Measurements from ENCODE around the gene MIGA2. TPM values are rescaled to one million over a fixed set of nuclear protein-coding genes. Genes with fewer than 3 reads are reported as not detected.

MIGA2 gene
- total RNA-seq, 2 donors from 2014 or later: 38.5 to 41.5 TPM

DNA sequence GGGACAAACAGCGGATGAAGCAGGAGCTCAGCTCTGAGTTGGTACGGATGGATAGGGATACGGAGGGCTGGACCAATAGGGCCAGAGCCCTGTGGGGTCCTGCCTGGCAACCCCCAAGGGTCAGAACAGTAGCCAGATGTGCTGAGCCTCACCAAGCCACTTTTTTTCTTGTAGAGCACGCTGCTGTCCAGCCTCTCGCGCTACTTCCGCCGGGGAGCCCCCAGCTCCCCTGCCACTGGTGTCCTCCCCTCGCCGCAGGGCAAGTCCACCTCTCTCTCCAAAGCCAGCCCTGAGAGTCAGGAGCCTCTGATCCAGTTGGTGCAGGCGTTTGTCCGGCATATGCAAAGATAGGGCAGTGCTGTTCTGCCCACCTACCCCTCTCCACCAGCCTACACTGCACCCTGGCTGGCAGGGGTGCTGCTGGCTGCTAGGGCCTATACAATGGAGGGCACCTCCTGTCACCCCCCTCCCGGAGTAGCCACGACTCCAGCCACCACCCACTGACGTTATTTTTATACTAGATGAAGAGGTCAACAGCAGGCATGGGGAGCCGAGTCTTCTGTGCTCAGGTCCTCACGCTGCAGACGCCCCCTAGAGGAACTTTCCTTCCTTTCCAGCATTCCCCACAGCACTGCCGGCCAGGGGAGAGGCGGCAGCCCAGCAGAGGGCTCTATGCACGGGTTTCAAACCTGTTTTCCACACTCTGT, 29.9 kb upstream of the MIGA2 start:
- no peaks in the 10 kb centered on the region for H3K4me1 Mint-ChIP-seq (ENCODE audit: low read depth)
- no peak overlapping the region for H3K4me3 Mint-ChIP-seq
- DNase-seq: peak; percentile 47 to 56
- peaks cover 2 to 8% of the 10 kb centered on the region in 2 donors for H3K36me3 Mint-ChIP-seq (ENCODE audit: insufficient read depth in 2 of 2)
- peak; percentile 70 to 73 for ATAC-seq (replicated peaks in 1 of 2)
- no peaks in the 10 kb centered on the region for H3K27me3 Mint-ChIP-seq (ENCODE audit: low read depth)
- no peak overlapping the region for H3K27ac Mint-ChIP-seq
- H3K9me3 Mint-ChIP-seq: no peaks in the 10 kb centered on the region

- peaks cover 2 to 6% of the 10 kb centered on the region in 2 donors for H3K36me3 Mint-ChIP-seq (ENCODE audit: insufficient read depth in 2 of 2)
- no peak overlapping the region for H3K27ac Mint-ChIP-seq
These were observed 29.2 kb upstream of the MIGA2 start for GRCh38 chr9:129007035-129007765.

DNA sequence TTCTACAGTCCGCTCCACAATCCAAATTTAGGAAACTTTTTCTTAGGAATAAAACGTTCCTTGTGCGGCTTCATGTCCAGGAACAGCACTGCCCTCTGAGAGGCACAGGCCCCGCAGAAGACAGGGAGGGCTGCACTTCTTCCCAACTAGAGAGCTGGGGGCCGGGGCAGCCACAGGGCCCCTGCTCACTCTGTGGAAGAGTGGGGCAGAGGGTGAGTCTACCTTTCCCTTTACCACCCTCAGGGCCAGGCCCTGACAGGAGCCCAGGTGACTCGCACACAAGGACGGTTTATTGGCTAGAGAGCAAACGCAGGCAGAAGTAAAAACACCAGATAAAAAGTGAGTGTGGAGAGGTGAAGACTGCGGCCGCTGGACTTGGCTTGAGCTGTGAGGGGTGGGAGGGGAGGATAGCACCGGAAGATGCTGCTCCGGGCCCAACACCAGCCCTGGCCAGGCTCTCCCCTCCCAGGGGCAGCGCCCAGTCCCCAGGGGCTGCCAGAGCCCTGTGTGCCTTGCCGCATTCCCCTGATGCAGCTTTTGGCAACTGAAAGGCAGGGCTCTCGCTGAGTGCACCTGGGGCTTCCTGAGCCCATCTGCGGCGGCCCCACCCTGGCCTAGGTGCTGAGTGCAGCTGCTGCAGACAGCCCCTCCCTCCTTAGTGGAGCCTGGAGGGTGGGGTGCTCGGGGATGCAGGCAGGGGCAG, 28.5 kb upstream of the MIGA2 start:
- no peak for DNase-seq
- Mint-ChIP-seq H3K27ac (peak overlapping the region; percentile 40), H3K36me3 (ENCODE audit: insufficient read depth in 2 of 2) (peaks cover 2 to 3% of the 10 kb centered on the region in 2 donors), H3K9me3 (no peaks in the 10 kb centered on the region), H3K27me3 (ENCODE audit: low read depth) (no peaks in the 10 kb centered on the region), H3K4me3 (no peak overlapping the region), H3K4me1 (ENCODE audit: low read depth) (no peaks in the 10 kb centered on the region)
- no peak for ATAC-seq (replicated peaks in 1 of 2)

More at GRCh38 chr9:129007035-129007765, 29.2 kb upstream of the MIGA2 start:
- Mint-ChIP-seq H3K4me3 (no peak overlapping the region), H3K4me1 (ENCODE audit: low read depth) (no peaks in the 10 kb centered on the region), H3K27me3 (ENCODE audit: low read depth) (no peaks in the 10 kb centered on the region), H3K9me3 (no peaks in the 10 kb centered on the region)
- ATAC-seq (replicated peaks in 1 of 2): no peak
- no peak for DNase-seq

DNA sequence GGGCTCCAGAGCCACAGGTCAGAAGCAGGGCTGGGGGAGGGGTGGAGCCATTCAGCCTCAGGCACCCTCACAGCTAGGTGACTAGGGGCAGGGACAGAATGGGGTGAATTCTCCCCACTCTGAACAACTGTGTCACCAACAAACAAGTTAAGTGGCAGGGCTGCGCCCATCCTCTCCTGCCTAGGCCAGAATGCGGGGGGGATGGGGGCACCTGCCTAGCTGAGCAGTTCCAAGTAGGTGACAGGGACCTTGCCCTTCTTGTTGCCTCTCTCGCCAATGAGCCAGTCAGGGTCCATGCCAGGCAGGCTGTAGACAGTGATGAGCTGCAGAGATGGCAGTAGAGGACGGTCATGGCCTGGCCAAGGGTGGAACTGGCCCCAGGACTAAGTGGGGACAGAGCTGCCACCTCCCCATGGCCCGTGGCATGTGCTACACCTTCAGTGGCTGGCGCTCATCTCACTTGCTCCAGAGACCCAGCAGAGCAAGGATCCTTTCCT, 27.9 kb upstream of the MIGA2 start:
- H3K27me3 Mint-ChIP-seq (ENCODE audit: low read depth): no peaks in the 10 kb centered on the region
- DNase-seq (no peak), ATAC-seq (replicated peaks in 1 of 2) (peak in 1 of 2 donors; percentile 2)
- H3K9me3 Mint-ChIP-seq: no peaks in the 10 kb centered on the region
- peaks cover 0 to 3% of the 10 kb centered on the region in 2 donors for H3K36me3 Mint-ChIP-seq (ENCODE audit: insufficient read depth in 2 of 2)
- no peak overlapping the region for H3K27ac Mint-ChIP-seq
- no peak overlapping the region for H3K4me3 Mint-ChIP-seq
- no peaks in the 10 kb centered on the region for H3K4me1 Mint-ChIP-seq (ENCODE audit: low read depth)

DNA sequence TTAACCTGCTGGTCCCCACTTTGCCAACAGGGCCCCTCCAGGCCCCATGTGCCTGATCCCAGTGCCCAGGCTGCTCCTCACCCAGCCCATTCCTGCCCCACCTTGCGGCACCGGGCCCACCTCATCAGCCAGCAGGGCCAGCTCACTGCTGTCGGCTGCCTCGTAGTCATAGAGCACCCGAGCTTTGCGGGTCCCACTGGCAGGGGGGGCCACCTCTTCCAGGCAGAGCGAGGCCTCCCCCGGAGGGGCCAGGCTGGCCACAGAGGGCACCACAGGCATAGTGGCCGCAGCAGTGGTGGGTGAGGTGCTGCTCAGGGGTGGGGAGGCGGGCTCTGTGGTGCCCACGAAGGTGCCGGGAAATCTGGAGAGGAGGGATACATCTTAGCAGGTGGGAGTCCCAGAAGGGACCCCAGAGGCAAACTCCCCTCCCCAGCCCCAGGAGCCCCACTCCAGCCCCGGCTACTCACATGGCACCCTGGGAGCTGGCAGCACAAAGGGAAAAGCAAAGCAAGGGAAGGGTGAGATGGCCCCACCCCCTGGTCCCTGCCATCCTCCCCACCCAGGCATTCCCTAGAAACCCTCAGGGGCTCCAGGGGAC, 27.3 kb upstream of the MIGA2 start:
- Mint-ChIP-seq H3K4me1 (ENCODE audit: low read depth) (no peaks in the 10 kb centered on the region), H3K9me3 (no peaks in the 10 kb centered on the region), H3K36me3 (ENCODE audit: insufficient read depth in 2 of 2) (peaks cover 0 to 3% of the 10 kb centered on the region in 2 donors), H3K27me3 (ENCODE audit: low read depth) (no peaks in the 10 kb centered on the region), H3K4me3 (no peak overlapping the region), H3K27ac (no peak overlapping the region)
- DNase-seq: no peak
- no peak for ATAC-seq (replicated peaks in 1 of 2)

GRCh38 chr9:129009584-129010141, 26.8 kb upstream of the MIGA2 start:
- Mint-ChIP-seq H3K4me1 (ENCODE audit: low read depth) (no peaks in the 10 kb centered on the region), H3K9me3 (no peaks in the 10 kb centered on the region), H3K27ac (no peak overlapping the region), H3K36me3 (ENCODE audit: insufficient read depth in 2 of 2) (peaks cover 0 to 3% of the 10 kb centered on the region in 2 donors), H3K27me3 (ENCODE audit: low read depth) (no peaks in the 10 kb centered on the region), H3K4me3 (no peak overlapping the region)
- ATAC-seq (replicated peaks in 1 of 2) (no peak), DNase-seq (no peak)

DNA sequence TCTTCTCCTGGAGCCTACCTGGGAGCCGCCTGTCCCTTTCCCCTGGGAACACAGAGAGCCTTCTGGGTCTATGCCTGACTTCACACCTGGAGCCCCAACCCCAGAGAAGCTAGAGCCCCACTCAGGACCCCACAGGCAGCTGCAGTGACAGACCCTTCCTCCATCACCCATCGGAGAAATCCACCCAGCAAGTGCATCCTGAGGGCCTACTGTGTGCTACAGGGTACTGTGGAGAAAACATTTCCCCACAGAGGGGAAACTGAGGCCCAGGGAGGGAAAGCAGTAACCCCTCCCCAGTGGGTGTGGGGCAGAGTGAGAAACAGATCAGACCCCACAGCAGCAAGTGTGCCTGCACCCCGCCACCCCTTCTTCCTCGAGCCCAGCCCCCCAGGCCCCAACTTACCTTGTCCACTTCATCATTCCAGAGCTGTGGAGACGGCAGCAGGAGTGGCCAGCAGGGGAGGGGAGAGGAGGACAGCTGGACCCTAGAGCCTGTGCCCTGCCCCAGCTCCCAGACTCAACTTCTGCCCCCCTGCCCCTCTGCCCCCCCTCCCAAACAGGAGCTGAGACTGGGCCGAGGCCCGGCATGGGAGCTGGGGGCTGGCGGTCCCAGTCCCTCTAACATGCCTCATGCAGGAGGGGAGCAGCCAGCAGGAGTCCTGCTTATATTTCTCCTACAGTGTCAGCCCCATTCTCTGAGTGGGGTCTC, 26.0 kb upstream of the MIGA2 start:
- peaks cover 0 to 4% of the 10 kb centered on the region in 2 donors for H3K36me3 Mint-ChIP-seq (ENCODE audit: insufficient read depth in 2 of 2)
- no peaks in the 10 kb centered on the region for H3K4me1 Mint-ChIP-seq (ENCODE audit: low read depth)
- H3K27ac Mint-ChIP-seq: no peak overlapping the region
- H3K4me3 Mint-ChIP-seq: no peak overlapping the region
- H3K9me3 Mint-ChIP-seq: no peaks in the 10 kb centered on the region
- no peak for ATAC-seq (replicated peaks in 1 of 2)
- H3K27me3 Mint-ChIP-seq (ENCODE audit: low read depth): no peaks in the 10 kb centered on the region
- no peak for DNase-seq

GRCh38 chr9:129011170-129011569, 25.3 kb upstream of the MIGA2 start:
- Mint-ChIP-seq H3K4me3 (no peak overlapping the region), H3K27me3 (ENCODE audit: low read depth) (no peaks in the 10 kb centered on the region), H3K9me3 (no peaks in the 10 kb centered on the region), H3K4me1 (ENCODE audit: low read depth) (no peaks in the 10 kb centered on the region), H3K27ac (no peak overlapping the region), H3K36me3 (ENCODE audit: insufficient read depth in 2 of 2) (peaks cover 0 to 4% of the 10 kb centered on the region in 2 donors)
- DNase-seq (no peak), ATAC-seq (replicated peaks in 1 of 2) (no peak)

GRCh38 chr9:129011761-129012181, 24.7 kb upstream of the MIGA2 start:
- DNase-seq (no peak), ATAC-seq (replicated peaks in 1 of 2) (no peak)
- H3K36me3 Mint-ChIP-seq (ENCODE audit: insufficient read depth in 2 of 2): peaks cover 0 to 1% of the 10 kb centered on the region in 2 donors
- no peak overlapping the region for H3K4me3 Mint-ChIP-seq
- no peaks in the 10 kb centered on the region for H3K9me3 Mint-ChIP-seq
- no peak overlapping the region for H3K27ac Mint-ChIP-seq
- H3K4me1 Mint-ChIP-seq (ENCODE audit: low read depth): no peaks in the 10 kb centered on the region
- no peaks in the 10 kb centered on the region for H3K27me3 Mint-ChIP-seq (ENCODE audit: low read depth)

- H3K36me3 Mint-ChIP-seq (ENCODE audit: insufficient read depth in 2 of 2): peaks cover 0 to 1% of the 10 kb centered on the region in 2 donors
- H3K9me3 Mint-ChIP-seq: no peaks in the 10 kb centered on the region
- ATAC-seq (replicated peaks in 1 of 2): no peak
These were observed 24.1 kb upstream of the MIGA2 start for GRCh38 chr9:129012343-129012742.

DNA sequence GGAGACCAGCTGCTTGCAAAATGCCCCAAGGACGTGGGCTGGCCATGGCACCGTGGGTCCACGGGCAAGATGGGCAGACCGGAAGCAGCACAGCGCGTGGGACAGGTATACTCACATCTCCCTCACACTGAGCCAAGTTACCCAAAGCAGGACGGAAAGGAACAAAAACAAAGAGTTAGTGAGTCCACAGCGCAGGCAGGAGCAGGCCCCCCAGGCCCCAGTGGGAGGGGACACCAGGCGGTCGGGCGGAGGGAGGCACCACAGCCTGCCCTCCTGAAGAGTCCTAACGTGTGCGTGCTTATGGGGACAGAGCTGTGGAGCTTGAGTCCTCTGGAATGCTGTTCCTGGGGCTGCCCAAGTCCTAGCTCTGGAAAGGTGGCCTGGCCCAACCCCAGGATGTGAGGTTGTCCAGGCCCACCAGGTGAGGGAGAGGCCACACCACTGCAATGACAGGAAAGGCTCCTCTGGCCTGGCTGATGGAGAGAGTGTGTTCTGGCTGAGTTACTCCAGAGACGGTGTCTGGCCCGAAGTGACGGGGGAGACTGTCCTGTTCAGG, 23.5 kb upstream of the MIGA2 start:
- Mint-ChIP-seq H3K27ac (no peak overlapping the region), H3K27me3 (ENCODE audit: low read depth) (no peaks in the 10 kb centered on the region), H3K36me3 (ENCODE audit: insufficient read depth in 2 of 2) (peaks cover 0 to 1% of the 10 kb centered on the region in 2 donors)

More at GRCh38 chr9:129012343-129012742, 24.1 kb upstream of the MIGA2 start:
- no peak overlapping the region for H3K27ac Mint-ChIP-seq
- H3K4me1 Mint-ChIP-seq (ENCODE audit: low read depth): no peaks in the 10 kb centered on the region
- no peak for DNase-seq
- H3K4me3 Mint-ChIP-seq: no peak overlapping the region
- H3K27me3 Mint-ChIP-seq (ENCODE audit: low read depth): no peaks in the 10 kb centered on the region

GRCh38 chr9:129013674-129014073, 22.8 kb upstream of the MIGA2 start:
- Mint-ChIP-seq H3K9me3 (no peaks in the 10 kb centered on the region), H3K27me3 (ENCODE audit: low read depth) (no peaks in the 10 kb centered on the region), H3K27ac (no peak overlapping the region), H3K36me3 (ENCODE audit: insufficient read depth in 2 of 2) (peaks cover 0 to 1% of the 10 kb centered on the region in 2 donors), H3K4me3 (no peak overlapping the region), H3K4me1 (ENCODE audit: low read depth) (no peaks in the 10 kb centered on the region)
- ATAC-seq (replicated peaks in 1 of 2): peak in 1 of 2 donors; percentile 5
- DNase-seq: no peak

More for the DNA sequence above, 23.5 kb upstream of the MIGA2 start:
- no peaks in the 10 kb centered on the region for H3K4me1 Mint-ChIP-seq (ENCODE audit: low read depth)
- H3K9me3 Mint-ChIP-seq: no peaks in the 10 kb centered on the region
- DNase-seq: no peak
- H3K4me3 Mint-ChIP-seq: no peak overlapping the region
- peak in 1 of 2 donors; percentile 18 for ATAC-seq (replicated peaks in 1 of 2)

Measured in activated T-cell treated with anti-CD3 and anti-CD28 coated beads, Interleukin-2, amount 50 U/mL, for 72 hours (primary cell).